GM21381 (cell line): ENCODE data around the gene NFX1.
"Not testable (repeated sequence)": the region's sequence is repeated elsewhere in the genome, so short reads cannot be mapped to it uniquely, and the experiment has no call there.

Experiments used
- ATAC-seq: cut with Tn5 transposase; IDR thresholded peaks from one replicate; pipeline ENCODE4 v1.9.1; 2021; ENCODE audit warnings: mild to moderate bottlenecking, moderate library complexity; ENCODE audit not compliant: unreplicated experiment

NFX1 gene

DNA sequence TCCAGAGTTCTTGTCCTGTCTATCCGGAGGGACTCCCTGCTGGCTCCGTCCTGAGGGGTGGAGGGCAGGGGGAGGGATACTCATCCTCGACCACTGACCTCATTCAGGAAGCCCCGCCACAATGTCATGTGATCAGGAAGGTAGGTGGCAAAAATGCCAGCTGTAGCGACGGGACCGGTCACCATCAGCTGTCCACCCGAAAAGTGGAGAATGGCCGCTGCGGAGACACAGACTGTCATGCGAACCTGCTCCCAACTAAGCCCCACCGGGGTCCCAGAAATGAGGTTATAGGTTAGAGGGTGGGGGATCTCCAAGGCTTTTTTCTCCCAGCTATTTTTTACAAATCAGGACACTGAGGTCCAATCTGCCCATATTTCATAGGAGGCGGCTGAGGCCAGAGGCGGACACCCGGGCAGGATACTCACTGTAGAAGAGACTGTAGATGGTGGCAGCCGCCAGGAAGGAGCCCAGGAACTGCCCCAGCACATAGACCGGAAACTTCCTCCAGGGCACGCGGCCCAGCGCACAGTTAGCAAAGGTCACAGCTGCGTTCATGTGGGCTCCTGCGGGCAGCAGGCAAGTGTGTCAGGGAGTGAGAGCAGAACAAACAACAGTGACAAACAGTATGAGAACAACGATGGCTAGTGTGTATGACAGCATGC lies 95.8 kb downstream of the NFX1 start:
- ATAC-seq = not testable (repeated sequence)

- not testable (repeated sequence) for ATAC-seq
Observed at GRCh38 chr9:33386641-33386996, 96.3 kb downstream of the NFX1 start.

GRCh38 chr9:33386998-33387397 lies 96.7 kb downstream of the NFX1 start:
- ATAC-seq = not testable (repeated sequence)

DNA sequence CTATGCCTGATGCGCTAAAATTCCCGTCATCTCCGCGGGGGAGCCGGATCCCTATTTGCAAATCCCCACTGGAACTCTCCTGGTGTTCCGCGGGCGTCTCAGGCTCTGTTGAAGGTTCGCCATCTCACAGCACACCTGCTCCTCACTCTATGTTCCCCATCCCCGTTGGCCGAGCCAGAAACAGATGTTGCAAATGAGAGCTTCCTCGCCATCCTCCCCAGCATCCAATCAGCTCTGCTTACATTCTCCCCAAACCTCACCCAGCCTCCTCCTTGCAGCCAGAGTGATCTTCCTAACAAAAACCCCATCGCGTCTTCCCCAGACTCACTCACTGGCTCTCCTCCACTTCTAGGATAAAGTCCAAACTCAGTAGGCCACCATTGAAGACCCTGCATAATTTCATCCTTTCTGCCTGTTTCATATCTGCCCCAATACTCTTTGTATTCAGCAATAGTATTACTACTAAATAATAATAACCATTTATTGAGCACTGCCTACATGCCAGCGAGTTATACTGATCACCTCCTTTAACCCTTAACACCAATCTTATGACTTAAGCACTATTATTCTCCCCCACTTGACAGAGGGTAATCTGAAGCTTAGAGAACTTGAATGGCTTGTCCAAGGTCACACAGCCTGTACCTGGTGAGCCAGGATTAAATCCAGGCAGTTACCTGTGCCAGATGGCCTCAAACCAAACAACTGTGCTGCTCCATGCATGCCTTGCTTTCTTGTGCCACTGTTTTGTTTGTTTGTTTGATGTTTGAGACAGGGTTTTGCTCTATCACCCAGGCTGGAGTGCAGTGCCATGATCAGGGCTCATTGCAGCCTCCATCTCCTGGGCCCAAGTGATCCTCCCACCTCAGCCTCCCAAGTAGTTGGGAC lies 98.0 kb downstream of the NFX1 start:
- ATAC-seq = no peak

GRCh38 chr9:33391111-33391771 lies 100.9 kb downstream of the NFX1 start:
- not testable (repeated sequence) for ATAC-seq

DNA sequence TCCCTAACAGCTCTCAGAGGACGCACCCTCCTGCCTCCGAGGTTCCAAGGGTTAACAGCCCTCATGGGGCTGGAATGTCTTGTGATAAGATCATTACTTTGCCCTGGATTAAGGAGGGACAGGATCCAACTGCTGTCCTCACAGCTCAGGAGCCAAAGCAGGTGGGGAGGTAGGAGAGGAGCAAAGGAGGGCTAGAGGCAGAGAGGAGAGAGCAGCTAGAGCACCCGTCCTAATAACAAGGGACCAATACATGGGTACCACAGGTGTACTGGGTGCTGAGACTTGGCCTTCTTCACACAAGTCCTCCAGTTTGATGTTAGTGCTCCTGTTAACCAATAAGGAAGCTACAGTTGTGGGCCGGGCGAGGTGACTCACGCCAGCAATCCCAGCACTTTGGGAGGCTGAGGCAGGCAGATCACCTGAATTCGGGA lies 102.3 kb downstream of the NFX1 start:
- ATAC-seq = not testable (repeated sequence)

DNA sequence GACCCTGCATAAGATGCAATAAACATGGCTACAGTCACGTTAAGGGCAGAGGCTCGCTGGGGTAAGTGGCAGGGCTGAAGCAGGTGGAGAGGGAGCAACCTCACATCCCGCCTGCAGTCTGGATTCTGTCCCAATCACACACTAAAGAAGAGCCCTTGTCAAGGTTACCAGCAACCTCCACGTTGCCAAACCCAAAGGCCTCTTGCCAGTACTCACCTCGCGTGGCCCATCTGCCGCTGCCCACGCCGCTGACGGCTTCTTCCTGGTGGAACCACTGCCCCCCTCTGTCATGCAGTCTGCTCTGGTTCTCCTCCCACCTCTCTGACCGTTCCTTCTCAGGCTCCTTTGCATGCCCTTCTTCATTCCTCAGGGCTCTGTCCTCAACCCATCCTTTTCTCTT lies 103.3 kb downstream of the NFX1 start:
- ATAC-seq = no peak

GRCh38 chr9:33393986-33394385 lies 103.7 kb downstream of the NFX1 start:
- ATAC-seq = not testable (repeated sequence)

GRCh38 chr9:33395159-33395879 lies 105.0 kb downstream of the NFX1 start:
- not testable (repeated sequence) for ATAC-seq

DNA sequence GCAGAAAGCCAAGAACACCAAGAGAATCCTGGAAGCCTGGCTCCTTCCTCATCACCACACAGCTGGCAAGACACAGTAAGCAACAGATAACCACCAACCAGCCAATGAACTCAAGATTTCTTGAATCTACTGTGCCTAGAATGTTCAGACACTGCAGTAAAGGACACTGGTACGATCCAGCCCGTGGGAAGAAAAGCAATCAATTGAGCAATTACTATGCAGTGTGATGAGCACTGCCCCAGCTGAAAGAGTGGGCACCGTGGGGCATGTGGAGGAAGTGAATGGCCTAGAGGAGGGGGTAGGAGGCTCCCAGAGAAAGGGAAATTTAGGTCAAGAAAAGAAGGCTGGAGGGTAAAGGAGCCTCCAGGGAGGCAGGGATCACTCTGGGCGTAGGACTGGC lies 107.5 kb downstream of the NFX1 start:
- not testable (repeated sequence) for ATAC-seq

DNA sequence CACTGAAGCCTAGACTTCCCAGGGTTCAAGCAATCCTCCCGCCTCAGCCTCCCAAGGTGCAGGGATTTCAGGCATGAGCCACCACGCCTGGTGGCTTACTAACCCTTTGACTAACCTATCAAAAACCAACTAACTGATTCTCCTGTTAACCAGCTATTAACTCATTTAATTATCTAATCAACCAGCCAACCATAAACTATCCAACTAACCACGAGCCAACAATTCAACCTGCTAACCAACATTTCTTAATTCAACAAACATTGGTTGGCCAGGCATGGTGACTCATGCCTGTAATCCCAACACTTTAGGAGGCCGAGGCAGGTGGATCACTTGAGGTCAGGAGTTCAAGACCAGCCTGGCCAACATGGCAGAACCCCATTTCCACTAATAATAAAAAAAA lies 108.7 kb downstream of the NFX1 start:
- ATAC-seq = not testable (repeated sequence)

- ATAC-seq = not testable (repeated sequence)
Observed at GRCh38 chr9:33401809-33402208, 111.5 kb downstream of the NFX1 start.

GRCh38 chr9:33402371-33402770 lies 112.1 kb downstream of the NFX1 start, which contains the start of gene AQP7:
Gene AQP7, minus strand, starts transcription at chr9:33402568. Its CDS starts 1,306 bp downstream, at chr9:33401262.
- ATAC-seq = not testable (repeated sequence)

DNA sequence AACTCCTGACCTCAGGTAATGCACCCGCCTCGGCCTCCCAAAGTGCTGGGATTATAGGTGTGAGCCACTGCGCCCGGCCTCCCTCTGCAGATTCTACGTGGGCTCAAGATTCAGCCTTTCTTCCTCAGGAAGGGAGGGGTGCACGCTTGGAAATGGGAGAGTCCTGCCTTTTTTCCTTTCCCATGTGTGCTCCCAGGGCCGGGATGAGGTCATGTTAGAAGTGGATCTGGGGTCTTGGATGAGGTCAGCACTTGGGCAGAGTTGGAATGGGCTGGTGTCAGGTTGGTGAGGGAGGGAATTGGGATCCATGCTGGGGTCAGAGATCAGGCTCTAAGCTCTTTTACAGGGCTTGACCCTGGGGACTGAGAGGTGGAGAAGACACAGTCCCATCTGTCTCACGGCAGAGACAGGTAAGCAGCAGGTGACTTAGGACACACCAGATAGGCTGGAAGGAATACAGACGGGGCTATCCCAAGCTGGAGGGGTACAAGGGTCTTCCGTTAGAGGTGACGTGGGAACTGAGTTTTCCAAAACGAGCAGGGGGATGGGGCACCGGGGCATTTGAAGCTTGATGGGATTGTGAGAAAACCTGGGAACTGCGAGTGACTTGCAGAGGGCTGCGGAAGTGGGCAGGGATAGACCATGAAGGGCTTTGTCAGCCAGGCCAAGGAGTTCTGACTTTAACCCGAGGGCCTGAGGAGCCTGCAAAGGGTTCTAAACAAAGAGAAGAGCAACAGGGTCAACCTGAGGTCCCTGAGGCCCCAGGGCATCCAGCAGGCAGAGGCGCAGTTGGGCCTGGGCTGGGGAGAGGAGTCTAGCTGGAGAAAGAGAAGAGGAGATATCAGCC lies 113.8 kb downstream of the NFX1 start:
- no peak for ATAC-seq

- ATAC-seq = no peak
Observed at GRCh38 chr9:33404788-33405362, 114.6 kb downstream of the NFX1 start.

DNA sequence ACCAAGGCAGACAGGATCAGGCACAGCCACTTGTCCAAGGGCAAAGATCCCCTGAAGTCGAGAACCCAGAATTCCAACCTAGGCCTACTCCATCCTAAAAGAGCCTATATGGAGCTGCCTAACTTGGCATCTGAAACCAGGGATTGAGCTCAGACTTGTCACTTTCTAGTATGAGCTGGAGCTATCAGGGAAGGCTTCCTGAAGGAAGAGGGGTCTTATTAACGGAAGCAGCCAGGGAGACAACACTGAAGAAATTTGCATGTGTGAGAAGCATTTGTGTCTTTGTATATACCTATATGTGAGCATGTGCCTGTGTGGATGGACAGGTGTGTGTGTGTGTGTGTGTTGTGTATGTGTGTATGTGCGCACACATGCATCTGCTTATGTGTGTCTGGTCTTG lies 116.7 kb downstream of the NFX1 start:
- no peak for ATAC-seq

- no peak for ATAC-seq
Observed at GRCh38 chr9:33408087-33408486, 117.8 kb downstream of the NFX1 start.

DNA sequence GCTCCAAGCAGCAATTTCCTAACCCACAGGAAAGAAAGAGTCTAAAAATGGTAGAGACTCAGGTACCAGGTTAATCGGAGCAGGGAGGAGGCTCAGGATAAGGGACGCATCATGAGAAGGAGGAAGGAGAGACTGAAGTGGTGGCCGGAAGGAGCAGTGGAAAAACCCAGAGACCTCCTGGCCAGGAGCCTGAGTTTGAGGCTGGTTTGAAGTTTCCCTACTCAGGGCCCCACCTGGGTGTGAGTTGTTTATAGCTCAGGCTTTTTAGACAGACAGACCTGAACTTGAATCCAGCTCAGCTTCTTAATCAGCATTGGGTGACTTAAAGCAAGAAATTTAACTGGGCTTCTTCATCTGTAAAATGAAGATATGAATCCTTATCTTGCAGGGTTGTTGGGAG lies 124.0 kb downstream of the NFX1 start:
- no peak for ATAC-seq

- no peak for ATAC-seq
Observed at GRCh38 chr9:33414889-33415500, 124.7 kb downstream of the NFX1 start.
